Activated CD8-positive, alpha-beta memory T cell treated with anti-CD3 and anti-CD28 coated beads for 24 hours (primary cell): ENCODE data around the gene DCTPP1.
A peak's percentile ranks its signal among the peaks of the same experiment; 100 is the strongest.
"Not testable (repeated sequence)": the region's sequence is repeated elsewhere in the genome, so short reads cannot be mapped to it uniquely, and the experiment has no call there.

Experiments used
- DNase-seq: peaks from one replicate; pipeline ENCODE4 v3.0.0-alpha.2; 2020

Gene DCTPP1

DNA sequence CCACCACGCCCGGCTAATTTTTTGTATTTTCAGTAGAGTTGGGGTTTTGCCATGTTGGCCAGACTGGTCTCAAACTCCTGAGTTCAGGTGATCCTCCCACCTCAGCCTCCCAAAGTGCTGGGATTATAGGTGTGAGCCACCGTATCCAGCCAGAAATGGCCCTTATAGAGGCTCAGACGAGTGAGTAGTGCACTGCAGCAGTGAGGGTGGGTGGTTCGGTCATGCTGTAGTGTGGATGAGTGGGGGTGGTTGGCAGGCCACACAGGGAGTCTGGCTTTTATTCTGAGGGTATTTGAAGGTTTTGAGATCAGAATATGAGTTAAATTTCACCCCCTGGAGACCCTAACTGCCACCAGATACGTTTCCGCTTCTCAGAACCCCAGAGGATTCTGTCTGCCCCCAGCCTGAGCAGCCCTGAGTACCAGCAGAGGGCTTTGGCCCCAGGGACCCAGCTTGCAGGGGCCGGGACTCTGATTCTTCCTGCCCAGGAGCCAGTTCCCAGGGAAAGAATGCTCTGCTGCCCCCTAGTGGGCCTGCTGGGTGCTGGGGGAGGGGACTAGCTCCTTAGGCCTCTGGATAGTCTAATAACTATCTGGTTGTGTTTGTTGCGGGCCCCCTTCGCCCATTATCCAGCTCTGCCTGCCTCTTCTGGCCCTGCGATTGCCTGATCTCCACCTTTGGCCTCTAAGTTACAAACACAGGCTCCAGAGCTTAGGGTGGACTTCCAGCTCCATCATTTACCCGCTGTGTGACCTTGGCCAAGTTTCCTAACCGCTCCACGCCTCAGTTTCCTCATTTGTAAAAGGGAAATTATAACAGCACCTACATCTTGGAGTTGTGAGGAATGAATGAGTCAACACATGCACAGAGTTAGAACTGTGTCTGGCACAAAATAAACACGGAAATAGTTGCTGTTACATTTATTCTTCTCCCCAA lies 20.4 kb downstream of the DCTPP1 start:
- DNase-seq, result peak; percentile 98

DNA sequence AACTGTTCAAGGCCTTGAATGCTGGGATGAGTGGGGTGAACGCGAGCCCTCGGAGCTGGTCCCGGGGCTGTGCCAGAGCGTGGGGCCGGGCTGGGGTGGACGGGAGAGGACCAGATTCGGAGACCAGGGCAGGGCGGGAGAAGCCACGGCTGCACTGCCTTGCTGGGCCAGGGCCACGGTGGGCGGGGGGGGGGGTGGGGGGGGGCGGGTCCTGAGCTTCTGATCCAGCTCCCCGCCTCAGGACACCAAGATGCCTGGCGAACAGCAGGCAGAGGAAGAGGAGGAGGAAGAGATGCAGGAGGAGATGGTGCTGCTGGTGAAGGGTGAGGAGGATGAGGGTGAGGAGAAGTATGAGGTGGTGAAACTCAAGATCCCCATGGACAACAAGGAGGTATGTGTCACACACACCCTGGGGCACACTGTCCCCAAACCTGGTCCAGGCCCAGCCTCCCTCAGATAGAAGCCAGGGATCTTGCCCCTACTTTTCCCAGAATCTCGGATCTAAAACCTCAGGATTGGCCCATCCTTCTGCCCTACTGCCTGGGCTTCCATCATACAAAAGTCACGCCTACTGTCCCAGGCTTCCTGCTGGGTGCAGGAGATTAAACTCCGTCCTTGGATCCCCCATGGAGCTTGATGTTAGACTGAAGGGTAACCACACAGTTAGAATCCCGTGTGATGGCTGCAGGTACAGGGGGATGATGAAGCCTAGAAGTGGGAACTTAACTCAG lies 21.9 kb downstream of the DCTPP1 start:
- no peak for DNase-seq

DNA sequence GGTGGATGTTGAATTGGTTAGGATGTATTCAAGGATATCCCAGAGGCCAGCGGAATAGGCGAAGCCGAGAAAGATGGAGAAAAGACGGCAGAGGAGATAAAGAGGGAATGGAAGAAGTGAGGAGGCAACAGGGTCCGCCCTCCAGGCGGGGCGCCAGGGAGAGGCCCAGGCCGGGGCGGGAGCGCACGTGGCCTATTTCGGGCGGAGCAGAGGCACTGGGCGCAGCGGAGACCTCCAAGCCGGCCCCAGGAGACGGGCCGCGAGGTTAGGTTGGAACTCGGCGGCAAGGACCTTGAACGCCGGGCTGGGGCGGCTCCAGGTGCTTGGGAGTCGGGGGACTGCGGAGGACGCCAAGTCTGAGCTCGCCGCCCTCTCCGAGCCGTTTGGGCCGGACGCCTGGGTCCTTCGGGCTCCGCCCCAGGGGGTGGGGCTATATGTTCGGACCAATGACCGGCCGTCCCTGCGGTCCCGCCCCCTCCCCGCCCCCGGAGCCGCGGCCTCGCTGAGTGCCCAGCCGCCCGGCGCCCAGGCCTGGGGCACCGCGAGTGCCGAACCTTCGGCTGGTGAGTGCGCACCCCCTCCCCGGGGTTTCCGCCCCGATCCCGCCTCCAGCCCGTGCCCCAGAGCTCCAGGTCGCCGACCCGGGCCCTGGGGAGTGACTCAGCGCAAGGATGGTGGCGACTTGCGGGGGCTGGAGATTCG lies 22.6 kb downstream of the DCTPP1 start, which contains the start of gene ZNF771:
Gene ZNF771 (plus strand): TSS at position 505 of the 702 bp plus-strand sequence. CDS start 448 bp downstream, outside the sequence.
- DNase-seq, result peak; percentile 98

DNA sequence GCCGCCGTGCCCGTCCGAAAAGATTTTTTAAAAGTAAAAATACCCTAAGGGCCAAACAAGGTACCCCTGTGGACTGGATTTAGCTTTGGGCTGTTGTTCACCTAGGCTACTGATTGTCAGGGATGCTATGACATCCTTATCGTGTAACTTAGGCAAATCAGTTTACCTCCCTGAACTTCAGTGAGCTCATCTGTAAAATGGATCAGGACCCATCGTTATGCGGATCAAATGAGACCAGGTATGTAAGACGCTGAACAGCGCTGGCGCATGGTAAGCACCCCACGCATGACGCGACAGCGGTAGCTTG lies 23.1 kb downstream of the DCTPP1 start:
- no peak for DNase-seq

DNA sequence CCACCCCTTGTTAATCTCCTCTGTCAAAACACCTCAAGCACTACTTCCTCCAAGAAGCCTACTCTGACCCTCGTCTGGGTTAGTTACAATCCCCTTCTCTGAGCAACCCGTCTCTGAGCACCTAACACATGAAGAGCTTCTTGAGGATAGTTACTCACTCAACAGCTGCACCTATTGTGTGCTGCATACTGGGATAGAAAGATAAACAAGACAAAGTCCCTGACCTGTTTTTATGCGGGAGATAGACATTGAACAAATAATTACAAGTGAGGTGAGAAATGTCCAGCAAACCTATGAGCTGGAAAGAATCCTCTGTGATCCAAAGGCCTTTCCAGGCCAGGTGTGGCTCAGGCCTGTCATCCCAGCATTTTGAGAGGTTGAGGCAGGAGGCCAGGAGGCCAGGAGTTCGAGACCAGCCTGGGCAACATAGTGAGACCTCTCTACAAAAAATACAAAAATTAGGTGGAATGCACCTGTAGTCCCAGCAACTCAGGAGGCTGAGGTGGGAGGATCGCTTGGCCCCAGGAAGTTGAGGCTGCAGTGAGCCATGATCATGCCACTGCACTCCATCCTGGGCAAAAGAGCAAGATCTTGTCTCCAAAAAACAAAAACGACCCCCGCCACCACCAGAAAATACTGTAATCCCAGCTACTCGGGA lies 27.9 kb downstream of the DCTPP1 start:
- DNase-seq, result no peak

DNA sequence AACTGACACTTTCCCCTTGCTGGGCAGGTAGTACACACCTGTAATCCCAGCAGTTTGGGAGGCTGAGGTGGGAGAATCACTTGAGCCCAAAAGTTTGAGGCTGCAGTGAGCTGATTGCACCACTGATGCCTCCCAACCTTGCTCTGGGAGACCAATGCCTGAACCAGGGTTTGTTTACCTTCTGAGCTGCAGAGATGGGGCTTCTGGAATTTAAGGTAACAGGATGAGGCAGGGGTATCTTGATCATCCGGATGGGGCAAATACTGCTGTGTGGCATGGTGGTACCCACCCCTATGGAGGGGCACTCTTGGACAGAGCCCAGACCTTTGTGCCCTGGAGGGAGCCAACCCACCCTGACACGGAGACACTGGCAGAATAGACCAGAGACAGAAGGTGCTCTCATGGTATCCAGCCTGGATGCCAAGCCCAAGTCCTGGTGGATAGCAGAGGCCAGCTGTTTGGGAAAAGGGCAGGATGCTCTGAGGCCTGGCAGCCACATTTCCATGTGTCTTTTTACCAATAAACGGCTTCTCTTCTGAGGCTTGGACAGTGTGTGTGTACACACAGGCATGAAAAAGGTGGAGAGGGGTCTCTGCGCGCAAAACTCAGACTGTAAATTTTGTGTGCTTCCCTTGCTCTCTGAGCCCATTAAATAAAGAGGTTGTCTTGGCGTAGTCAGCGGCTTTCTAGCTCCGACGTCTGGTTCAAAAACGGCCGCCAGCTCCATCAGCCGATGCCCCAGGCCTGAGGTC lies 30.2 kb downstream of the DCTPP1 start:
- DNase-seq, result no peak

DNA sequence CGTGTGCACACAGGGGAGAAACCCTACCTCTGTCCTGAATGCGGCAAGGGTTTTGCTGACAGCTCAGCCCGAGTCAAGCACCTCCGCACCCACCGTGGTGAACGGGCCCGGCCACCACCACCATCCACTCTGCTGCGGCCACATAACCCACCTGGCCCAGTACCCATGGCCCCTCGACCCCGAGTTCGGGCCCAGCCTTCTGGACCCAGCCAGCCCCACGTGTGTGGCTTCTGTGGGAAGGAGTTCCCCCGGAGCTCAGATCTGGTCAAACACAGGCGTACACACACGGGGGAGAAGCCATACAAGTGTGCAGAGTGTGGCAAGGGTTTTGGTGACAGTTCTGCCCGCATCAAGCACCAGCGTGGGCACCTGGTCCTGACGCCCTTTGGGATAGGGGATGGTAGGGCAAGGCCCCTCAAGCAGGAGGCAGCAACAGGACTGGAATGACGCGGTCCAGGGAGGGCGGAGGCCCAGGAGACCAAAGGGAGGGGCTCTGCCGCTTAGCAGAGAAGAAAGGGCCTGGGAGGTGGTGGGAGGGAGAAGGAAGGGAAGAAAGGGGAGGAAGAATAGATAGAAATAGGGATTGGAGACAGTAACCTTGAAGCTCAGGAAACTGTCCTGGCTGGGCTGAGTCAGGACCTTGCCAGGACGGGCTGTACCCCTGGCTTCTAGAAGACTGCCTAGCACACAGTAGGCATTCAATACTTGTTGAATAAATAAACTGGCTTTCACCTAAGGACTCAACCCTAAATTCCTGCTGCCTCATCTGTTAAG lies 31.0 kb downstream of the DCTPP1 start:
- no peak for DNase-seq

DNA sequence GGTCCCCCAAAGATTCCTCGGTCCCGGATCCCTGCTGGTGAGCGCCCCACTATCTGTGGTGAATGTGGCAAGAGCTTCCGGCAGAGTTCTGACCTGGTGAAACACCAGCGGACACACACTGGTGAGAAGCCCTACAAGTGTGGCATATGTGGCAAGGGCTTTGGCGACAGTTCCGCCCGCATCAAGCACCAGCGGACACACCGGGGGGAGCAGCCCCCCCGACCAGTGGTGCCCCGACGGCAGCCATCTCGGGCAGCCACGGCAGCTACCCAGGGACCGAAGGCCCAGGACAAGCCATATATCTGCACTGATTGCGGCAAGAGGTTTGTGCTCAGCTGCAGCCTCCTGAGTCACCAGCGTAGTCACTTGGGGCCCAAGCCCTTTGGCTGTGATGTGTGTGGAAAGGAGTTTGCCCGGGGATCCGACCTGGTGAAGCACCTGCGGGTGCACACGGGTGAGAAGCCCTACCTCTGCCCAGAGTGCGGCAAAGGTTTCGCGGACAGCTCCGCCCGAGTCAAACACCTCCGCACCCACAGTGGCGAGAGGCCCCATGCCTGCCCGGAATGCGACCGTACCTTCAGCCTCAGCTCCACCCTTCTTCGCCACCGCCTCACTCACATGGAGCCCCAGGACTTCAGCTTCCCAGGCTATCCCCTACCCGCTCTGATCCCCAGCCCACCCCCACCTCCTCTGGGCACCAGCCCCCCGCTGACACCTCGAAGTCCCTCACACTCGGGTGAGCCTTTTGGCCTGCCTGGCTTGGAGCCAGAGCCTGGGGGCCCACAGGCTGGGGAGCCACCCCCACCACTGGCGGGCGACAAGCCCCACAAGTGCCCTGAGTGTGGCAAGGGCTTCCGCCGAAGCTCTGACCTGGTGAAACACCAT lies 31.8 kb downstream of the DCTPP1 start:
- no peak for DNase-seq

DNA sequence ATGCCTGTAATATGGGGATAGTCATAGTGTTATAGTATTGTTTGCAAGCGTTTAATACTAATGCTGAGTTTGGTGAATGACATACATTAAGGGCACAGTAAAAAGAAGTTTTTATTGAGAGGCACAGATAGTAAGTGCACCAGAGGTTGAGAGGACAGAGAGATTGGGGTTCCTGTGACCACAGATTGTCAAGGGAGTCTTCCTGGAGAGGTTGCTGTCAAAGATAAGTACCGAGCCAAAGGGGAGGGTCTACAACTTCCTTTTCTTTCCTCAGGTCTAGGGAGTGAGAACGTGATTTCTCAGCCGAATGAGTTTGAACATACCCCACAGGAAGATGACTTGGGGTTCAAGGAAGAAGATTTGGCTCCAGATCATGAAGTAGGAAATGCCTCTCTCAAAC lies 32.8 kb downstream of the DCTPP1 start:
- DNase-seq, result no peak

DNA sequence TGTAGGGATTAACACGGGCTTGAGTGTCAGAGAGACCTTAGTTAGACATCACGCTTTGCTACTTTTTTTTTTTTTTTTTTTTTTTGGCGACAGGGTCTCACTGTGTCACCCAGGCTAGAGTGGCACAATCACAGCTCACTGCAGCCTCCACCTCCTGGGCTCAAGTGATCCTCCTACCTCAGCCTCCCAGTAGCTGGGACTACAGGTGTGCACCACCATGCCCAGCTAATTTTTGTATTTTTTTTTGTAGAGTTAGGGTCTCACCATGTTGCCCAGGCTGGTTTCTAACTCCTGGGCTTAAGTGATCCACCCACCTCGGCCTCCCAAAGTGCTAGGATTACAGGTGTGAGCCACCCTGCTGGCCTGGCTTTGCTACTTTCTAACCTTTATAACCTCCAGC lies 33.2 kb downstream of the DCTPP1 start:
- DNase-seq, result not testable (repeated sequence)

DNA sequence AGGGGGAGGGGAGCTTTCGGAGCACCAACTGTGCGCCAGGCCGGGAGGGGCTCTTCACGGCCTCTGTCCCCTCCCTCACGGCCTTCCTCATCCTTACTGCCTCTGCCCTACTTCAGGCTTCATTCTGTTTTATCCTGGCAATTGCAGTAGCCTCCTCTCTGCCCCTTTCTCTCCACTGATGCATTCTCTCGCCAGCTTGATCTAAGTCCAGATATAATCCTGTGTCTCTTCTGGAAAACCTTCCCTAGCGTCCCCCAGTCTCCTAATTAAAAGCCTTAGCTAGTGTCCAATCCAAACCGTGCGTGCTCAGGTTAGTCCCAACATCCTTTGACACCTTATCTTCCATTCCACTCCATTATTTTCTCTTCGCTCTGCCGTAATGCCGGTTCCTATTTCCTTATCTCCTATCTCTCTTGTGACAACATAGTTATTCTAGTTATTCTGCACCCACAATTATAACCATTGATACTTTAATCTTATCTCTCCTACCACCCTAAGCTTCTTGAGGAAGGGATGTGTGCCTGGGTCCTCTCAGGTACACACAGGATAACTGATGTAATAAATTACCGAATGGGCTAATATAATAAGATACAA lies 33.7 kb downstream of the DCTPP1 start:
- DNase-seq, result no peak

DNA sequence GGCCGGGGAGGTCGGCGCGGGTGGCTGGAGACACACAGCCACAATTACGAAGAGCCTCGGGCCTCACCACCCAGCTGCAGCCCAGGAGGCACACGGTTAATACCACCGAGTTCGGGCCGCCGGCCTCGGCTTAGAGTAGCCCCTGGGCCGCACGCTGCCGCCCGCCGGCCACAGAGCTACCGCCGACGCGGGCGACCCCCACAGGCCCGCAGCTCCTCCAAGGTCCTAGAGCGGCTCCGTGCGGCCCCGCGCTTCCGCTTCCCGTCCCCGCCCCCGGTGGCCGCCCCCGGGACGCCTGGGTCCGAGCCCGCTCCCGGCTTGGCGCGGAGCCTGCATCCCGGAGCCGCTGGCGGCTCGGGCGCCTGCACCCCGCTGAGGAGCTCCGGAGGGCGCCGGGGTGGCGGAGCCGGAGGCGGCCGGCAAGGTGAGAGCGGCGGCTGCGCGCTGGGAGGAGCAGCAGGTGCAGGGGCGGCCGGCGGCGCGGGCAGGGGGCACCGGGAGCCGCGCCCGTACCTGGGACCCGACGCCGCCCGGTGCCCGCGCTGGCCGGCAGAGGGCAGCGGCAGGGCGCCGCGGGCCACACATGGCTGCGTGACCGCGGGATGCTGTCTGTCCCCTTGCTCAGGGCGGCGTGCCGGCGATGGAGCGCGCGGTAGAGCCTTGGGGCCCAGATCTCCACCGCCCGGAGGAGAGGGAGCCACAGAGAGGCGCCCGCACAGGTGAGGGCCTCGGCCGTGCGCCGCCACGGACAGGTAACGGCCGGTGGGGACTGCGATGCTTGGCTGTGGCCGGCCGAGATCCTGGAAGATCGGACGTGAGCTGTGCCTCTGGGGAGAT lies 34.5 kb downstream of the DCTPP1 start, which contains the start of gene ZNF48:
Gene ZNF48 (plus strand): TSS at position 266 of the 837 bp plus-strand sequence. CDS start 375 bp downstream, at position 641.
- peak; percentile 88 for DNase-seq

DNA sequence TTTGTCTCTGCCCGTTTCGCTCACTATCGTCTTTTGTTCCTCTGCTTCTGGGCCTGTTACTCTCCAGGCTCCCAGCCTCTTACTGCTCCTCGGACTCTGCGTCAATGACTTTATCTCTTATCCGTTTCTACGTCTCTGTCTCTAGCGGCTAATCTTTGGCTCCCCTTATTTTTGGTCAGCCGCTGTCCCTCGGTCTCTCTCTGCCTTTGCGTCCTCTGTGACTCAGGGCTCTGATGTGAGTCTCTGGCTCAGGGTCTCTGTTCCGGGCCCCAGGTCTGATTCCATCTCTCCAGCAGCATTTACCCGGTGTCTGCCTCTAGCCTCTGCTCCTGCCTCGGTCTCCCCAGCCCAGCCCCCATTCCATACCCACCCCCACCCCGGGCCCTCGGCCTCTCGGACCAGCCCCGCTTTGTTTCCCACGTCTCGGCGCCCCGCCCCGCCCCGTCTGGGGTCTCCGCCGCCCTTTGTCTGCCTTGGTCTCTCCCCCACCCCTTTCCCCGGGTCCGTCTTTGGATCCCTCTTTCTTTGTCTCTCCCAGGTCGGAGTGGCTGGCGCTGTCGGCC lies 35.2 kb downstream of the DCTPP1 start:
- DNase-seq, result no peak

DNA sequence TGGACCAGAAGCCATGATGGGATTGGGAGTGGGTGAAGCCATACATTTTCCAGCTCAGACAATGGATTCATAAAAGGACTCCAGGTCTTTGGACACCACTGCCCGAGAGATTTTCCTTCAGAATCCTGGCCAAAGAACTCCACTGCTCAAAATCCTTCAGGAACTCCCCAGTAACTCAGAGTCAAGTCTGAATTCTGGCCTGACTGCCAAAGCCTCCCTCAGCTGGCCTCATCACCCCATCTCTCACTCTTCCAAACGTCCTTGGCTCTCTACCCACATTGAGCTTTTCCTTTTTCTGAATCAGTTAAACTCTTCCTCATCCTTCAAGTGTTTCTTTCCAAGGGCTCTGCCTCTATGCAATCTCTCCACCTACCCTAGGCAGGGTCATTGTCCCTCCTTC lies 46.3 kb downstream of the DCTPP1 start:
- no peak for DNase-seq

DNA sequence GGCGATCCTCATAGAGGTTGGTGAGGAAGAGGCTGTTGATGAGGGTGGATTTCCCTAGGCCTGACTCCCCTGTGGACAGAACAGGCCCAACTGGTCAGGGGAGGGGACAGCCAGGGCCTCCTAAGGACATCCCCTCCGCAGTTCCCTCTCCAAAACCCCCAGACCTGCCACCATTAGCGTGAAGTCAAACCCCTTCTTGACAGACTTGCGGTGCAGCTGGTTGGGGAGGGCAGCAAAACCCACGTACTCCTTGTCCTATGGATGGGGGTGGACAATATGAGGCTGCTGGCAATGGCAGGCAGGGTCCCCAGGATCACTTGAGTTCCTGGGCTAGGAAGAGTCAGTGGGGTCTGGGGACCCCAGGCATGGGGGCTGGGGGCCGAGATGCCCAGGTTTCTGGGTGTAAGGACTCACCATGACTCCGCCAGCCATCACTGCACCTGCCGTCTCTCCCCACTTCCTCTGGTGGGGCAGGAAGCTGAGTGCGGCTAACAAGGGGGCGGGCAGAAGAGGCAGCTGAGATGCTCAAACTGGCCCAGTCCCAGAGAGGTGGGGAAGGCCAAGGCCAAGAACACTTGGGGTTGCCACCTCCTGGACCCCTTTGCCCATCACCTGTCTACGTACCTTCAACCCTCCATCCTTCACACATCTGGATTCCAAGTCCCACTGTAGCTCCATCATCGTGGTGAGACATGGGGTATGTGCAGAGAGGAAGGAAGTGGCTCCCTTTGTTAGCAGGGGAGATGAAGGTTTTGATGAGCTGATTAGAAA lies 47.5 kb downstream of the DCTPP1 start, which contains the start of gene SEPTIN1:
Gene SEPTIN1 (minus strand): TSS at position 451 of the 771 bp plus-strand sequence. CDS start 19 bp downstream, at position 432.
- DNase-seq, result peak; percentile 89

DNA sequence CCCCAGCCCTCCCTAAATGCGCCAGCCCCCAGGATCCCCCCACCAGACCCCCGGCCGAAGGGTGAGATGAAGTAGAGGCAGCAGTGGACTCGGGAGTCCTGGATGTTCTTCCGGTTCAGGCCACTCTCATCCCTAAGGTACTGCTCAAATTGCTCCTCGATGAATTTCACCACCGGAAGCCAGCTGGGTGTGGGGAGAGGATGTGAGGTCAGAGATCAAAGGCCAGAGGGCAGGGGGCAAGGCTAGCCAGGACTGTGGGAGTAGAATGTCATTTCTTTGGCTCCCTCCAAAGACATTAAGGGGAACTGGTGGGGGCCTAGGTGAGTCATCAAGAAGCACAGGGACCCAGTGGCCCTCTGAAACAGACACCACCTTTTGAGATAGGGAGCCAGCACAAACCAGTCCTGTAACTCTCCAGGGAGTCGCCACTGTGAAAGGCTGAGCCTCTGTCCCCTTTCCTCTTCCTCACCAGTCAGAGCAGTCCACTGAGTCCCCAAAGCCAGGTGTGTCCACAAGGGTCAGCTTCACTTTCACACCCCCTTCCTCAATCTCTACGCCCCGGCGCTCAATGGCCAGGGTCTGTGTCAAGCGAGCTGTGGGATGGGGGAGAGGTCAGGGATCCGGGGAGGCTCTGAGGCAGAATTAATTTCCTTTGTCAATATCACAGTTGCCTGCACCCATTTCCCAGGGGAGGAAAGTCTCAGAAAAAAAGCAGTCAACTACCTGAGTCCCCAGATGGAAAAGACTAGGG lies 48.4 kb downstream of the DCTPP1 start:
- no peak for DNase-seq

DNA sequence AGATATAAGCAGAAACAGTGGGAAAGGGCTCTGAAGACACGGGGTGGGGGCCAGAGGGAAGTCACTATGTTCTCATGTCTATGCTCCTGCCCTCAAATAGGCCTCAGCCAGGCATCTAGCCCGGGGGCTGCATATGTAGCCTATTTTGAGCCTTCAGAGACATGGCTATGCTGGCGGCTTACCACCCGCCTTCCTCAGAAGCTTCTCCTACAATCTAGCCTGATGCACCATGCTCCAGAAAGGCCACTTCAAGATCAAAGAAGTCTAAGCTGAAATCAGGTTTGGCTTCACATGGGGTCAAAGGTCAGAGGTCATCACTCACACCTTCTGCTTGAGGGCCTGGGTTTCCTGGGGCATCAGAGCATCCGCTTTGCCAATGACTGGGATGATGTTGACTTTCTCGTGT lies 49.0 kb downstream of the DCTPP1 start:
- DNase-seq, result no peak
